Calu3 (cell line): ENCODE data around the gene FAM161A. TPM values are rescaled to one million over a fixed set of nuclear protein-coding genes. Genes with fewer than 3 reads are reported as not detected.
"Not testable (repeated sequence)": the region's sequence is repeated elsewhere in the genome, so short reads cannot be mapped to it uniquely, and the experiment has no call there.

Experiments used
- BruUV-seq: library from RNA; stranded (reverse); fragments of 400-500 nt; replicated peaks from 2 replicates; lab custom pipeline; 2021; lab: Mats Ljungman, UMichigan
- CTCF ChIA-PET: fragments of 300-600 bp; sonication (Branson Sonifier 250); formaldehyde crosslinking; loops from one replicate; lab custom pipeline; 2022; ENCODE audit warnings: antibody characterized with exemption; lab: Charles Lee
- DNase-seq: peaks from one replicate; pipeline ENCODE4 v3.0.0; 2022
- H3K27ac Mint-ChIP-seq: one replicate; pipeline ENCODE4 v1.8.0; 2022; ENCODE audit warnings: mixed read lengths; ENCODE audit not compliant: unreplicated experiment
- H3K27me3 Mint-ChIP-seq: one replicate; pipeline ENCODE4 v1.8.0; 2022; ENCODE audit warnings: mixed read lengths; ENCODE audit not compliant: unreplicated experiment
- H3K36me3 Mint-ChIP-seq: one replicate; pipeline ENCODE4 v1.8.0; 2022; ENCODE audit warnings: mild to moderate bottlenecking, moderate library complexity, mixed read lengths; ENCODE audit not compliant: insufficient read depth, unreplicated experiment
- H3K4me1 Mint-ChIP-seq: one replicate; pipeline ENCODE4 v1.8.0; 2022; ENCODE audit warnings: mild to moderate bottlenecking, low read depth, mixed read lengths; ENCODE audit not compliant: unreplicated experiment
- H3K4me3 Mint-ChIP-seq: one replicate; pipeline ENCODE4 v1.8.0; 2022; ENCODE audit warnings: mild to moderate bottlenecking, low read depth, moderate library complexity, mixed read lengths; ENCODE audit not compliant: unreplicated experiment
- H3K9me3 Mint-ChIP-seq: one replicate; pipeline ENCODE4 v1.8.0; 2022; ENCODE audit warnings: low read depth, mixed read lengths; ENCODE audit not compliant: unreplicated experiment
- CTCF ChIP-seq: fragments of 200-600 bp; IDR thresholded peaks from one replicate; pipeline ENCODE4 v1.8.0; 2022; ENCODE audit warnings: antibody characterized with exemption; ENCODE audit not compliant: unreplicated experiment
- intact Hi-C: fragments of 100-400 bp; cut with micrococcal nuclease; formaldehyde crosslinking; loops from one replicate; pipeline ENCODE4 v1.10.0; 2022; ENCODE audit not compliant: unreplicated experiment
- total RNA-seq: library from RNA; stranded (reverse); gene quantifications from 2 replicates; pipeline ENCODE4 v1.2.3, GENCODE V29; 2022

FAM161A gene
- total RNA-seq, 1 experiment from 2014 or later: 9.1 TPM

DNA sequence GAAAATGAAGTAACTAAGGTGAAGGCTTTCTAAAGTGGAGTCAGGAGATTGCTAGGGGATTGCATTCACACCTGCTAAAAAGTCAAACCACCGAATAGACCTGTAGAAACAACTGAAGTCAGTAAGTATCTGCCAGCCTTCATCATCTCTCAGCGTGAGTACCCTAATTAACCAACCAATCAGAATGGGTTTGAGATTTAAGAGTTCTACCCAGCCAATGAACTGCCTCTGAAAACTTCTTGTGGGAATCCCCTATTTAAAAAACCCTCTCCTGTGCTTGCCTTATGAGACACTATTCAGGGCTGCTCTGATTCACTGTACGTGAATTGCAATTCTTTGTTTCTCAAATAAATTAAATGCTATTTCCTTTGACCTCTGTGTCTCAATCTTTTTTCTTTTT is 3.4 kb upstream of the FAM161A start:
- Mint-ChIP-seq H3K27ac (no peak overlapping the region), H3K27me3 (no peaks in the 10 kb centered on the region), H3K4me3 (no peak overlapping the region), H3K9me3 (no peaks in the 10 kb centered on the region), H3K36me3 (peaks cover 25% of the 10 kb centered on the region), H3K4me1 (no peaks in the 10 kb centered on the region)
- intact Hi-C loops: no loop called here
- no TSS peak for BruUV-seq
- CTCF ChIA-PET: no interaction called here
- DNase-seq: no peak
- TF ChIP-seq CTCF: no peak

DNA sequence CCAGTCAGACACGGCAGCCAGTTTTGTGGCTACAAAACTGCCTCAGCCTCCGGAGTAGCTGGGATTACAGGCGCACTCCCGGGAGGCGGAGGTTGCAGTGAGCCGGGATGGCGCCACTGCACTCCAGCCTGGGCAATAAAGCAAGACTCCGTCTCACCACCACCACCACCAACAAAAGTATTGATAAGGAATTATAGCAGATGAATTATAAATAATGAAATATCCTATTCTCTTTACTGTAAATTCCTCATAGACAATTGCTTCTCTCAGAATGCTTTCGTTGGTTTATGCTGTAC is 1.4 kb upstream of the FAM161A start:
- TF ChIP-seq CTCF: no peak
- intact Hi-C loops: no loop called here
- Mint-ChIP-seq H3K36me3 (peaks cover 25% of the 10 kb centered on the region), H3K4me3 (peak overlapping the region; percentile 78), H3K4me1 (no peaks in the 10 kb centered on the region), H3K27ac (peak overlapping the region; percentile 80), H3K27me3 (no peaks in the 10 kb centered on the region), H3K9me3 (no peaks in the 10 kb centered on the region)
- DNase-seq: peak; percentile 44
- BruUV-seq: no TSS peak
- CTCF ChIA-PET: interaction anchor here (0.6 to 1.5 kb wide), 2 partner anchors 14 to 19 kb away, joined by 3 read pairs; no protein-coding TSS in a partner anchor

DNA sequence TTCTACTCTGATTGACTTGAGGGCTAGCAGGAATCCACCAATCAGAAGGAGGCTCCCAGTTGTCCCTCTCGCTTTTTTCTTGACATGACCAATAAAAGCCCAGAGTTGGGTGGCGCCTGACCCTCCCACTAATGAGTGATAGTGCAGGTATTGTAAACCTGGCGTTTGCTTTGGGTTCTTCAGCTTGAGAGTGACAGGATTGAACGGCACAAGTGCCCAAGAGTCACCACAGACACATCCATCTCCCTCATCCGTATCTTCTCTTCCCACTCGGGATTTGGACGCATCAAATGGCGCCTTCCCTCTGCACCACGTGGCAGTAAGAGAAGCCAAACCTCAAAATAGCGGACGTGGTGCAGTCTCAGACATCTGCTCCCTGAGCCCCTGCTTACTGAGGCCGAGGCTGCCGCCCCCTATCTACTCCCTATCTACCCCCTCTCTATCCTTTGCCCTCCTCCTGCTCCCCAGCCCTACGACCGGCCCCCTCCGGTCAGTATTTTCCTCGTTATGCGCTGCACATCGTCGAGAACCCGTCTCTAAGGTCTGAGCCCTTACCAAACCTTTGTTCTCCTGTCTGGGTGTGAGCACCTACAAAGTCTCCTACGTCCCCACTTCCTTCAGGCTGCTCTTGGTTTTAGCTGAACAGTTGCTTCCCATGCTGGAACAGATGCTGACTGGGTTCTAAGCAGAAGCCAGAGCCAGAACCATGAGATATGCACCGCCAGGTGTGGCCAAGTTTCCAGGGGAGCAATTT is 881 bp upstream of the FAM161A start:
- Mint-ChIP-seq H3K27ac (peak overlapping the region; percentile 80), H3K4me1 (no peaks in the 10 kb centered on the region), H3K36me3 (peaks cover 25% of the 10 kb centered on the region), H3K9me3 (no peaks in the 10 kb centered on the region), H3K27me3 (no peaks in the 10 kb centered on the region), H3K4me3 (peak overlapping the region; percentile 78)
- DNase-seq: peak; percentile 92
- CTCF ChIA-PET: interaction anchor here (0.5 to 1.5 kb wide), 5 partner anchors 14 to 710 kb away, joined by 3 to 4 read pairs (median 3); no protein-coding TSS in a partner anchor
- intact Hi-C loops: loop anchor here (5.0 kb wide), 1 partner anchor 317 kb away; the partner anchor contains the start of gene XPO1
- no TSS peak for BruUV-seq
- TF ChIP-seq CTCF: peak; percentile 11

DNA sequence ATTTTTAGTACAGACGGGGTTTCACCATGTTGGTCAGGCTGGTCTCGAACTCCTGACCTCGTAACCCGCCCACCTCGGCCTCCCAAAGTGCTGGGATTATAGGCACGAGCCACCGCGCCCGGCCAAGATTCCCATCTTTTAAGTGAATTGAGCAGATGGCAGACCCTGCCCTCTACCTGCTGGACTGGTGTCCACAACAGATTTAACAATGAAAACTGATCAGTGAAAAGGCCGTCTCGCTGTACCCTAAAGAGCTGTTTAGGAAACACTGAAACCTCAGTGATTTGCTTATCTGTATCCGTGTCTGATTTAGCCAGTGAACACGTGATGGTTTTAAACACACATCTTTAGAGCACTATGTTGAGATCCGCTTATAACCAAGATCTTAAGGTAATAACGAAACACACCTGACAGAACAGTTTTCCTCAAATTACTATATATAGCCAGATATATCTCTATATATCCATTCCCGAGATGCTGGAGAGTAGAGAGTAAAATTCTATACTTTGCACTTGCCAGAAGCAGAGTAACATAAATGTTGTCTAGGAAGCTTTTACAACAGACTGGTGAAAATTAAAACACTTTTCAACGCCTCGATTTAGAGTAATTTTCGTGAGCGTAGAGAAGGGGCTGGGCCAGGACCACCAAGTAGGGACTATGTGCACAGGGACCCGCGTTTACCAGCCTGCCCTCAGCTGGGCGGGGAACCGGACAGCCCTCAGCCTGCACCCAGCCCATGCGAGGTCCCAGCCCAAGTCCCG is 594 bp downstream of the FAM161A start:
- H3K9me3 Mint-ChIP-seq: no peaks in the 10 kb centered on the region
- peak overlapping the region; percentile 80 for H3K27ac Mint-ChIP-seq
- no peaks in the 10 kb centered on the region for H3K4me1 Mint-ChIP-seq
- peak; percentile 71 for DNase-seq
- no peak for TF ChIP-seq CTCF
- CTCF ChIA-PET: interaction anchor here (0.7 to 1.0 kb wide), 2 partner anchors 559 to 708 kb away, joined by 3 read pairs; no protein-coding TSS in a partner anchor
- H3K27me3 Mint-ChIP-seq: no peaks in the 10 kb centered on the region
- BruUV-seq: TSS peak; percentile 34
- H3K4me3 Mint-ChIP-seq: peak overlapping the region; percentile 78
- H3K36me3 Mint-ChIP-seq: peaks cover 25% of the 10 kb centered on the region
- intact Hi-C loops: loop anchor here (5.0 kb wide), 1 partner anchor 316 kb away; the partner anchor contains the start of gene XPO1

DNA sequence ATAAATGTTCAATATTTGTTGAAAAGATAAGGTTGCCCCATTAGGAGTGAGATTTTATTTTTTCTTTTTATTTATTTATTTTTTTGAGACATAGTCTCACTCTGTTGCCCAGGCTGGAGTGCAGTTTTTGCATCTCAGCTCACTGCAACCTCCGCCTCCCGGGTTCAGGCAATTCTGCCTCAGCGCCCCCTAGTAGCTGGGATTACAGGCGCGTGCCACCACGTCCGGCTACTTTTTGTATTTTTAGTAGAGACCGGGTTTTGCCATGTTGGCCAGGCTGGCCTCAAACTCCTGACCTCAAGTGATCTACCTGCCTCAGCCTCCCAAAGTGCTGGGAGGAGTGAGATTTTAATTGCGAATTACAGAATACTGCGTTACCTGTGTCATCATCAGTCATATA is 2.6 kb downstream of the FAM161A start:
- CTCF ChIA-PET, H3K27me3 Mint-ChIP-seq, DNase-seq, H3K9me3 Mint-ChIP-seq, H3K27ac Mint-ChIP-seq, H3K4me1 Mint-ChIP-seq, BruUV-seq, H3K4me3 Mint-ChIP-seq: not testable (repeated sequence)
- intact Hi-C loops: loop anchor here (5.0 kb wide), 1 partner anchor 314 kb away; the partner anchor contains the start of gene XPO1
- peaks cover 25% of the 10 kb centered on the region for H3K36me3 Mint-ChIP-seq
